Measurements from ENCODE around the gene AEN. TPM values are rescaled to one million over a fixed set of nuclear protein-coding genes. Genes with fewer than 3 reads are reported as not detected.

The AEN gene
- total and polyA plus RNA-seq, 12 donors: 4.9 to 29.3 (median 12.9) TPM

DNA sequence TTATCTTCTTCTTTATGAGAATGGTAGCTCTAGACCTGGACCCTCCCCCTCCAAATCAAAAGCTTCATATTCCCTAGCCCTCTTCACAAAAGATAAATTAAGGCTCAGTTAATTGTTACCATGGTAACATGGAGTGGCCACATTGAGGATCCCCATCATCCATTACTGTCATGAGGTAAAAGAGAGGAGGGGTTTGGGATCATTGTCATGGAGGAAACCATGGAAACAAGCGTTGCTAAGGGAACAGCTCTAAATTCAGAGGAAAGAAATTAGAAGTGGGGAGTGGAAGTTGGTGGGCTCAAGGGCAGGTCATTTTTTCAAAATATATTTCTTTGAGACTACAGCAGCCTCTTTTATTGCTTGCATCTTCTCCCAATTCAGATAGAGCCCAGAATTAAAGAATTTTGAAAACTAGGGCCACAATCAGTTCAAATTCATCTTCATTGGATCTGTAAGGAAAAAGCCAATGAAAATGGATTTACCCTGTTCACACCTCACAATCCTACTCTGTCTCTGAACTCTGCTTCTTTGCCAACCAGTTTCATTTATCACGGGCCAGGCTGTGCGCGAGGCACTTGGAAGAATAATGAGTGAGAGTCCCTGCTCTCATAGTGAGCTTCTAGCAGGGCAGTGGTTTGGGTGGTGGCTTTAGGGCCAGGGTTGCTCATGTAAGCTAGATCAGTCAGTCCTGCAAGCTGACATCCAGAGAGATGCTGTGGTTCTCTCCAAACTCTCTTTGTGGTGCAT lies 11.6 kb upstream of the AEN start:
- no peak for DNase-seq
- intact Hi-C loops (cut with DNase I): loop anchor here in 1 of 2 donors (5.0 to 10.0 kb wide), 3 partner anchors 45 to 132 kb away; no protein-coding TSS in a partner anchor
- TF ChIP-seq, protein P1, sequence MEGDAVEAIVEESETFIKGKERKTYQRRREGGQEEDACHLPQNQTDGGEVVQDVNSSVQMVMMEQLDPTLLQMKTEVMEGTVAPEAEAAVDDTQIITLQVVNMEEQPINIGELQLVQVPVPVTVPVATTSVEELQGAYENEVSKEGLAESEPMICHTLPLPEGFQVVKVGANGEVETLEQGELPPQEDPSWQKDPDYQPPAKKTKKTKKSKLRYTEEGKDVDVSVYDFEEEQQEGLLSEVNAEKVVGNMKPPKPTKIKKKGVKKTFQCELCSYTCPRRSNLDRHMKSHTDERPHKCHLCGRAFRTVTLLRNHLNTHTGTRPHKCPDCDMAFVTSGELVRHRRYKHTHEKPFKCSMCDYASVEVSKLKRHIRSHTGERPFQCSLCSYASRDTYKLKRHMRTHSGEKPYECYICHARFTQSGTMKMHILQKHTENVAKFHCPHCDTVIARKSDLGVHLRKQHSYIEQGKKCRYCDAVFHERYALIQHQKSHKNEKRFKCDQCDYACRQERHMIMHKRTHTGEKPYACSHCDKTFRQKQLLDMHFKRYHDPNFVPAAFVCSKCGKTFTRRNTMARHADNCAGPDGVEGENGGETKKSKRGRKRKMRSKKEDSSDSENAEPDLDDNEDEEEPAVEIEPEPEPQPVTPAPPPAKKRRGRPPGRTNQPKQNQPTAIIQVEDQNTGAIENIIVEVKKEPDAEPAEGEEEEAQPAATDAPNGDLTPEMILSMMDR (IDR thresholded peaks at IDR 0.05): no peak
- no peak for TF ChIP-seq POLR2A (IDR thresholded peaks at IDR 0.05)
- Histone ChIP-seq H3K9me3 (replicated peaks in 1 of 3) (no peaks in the 10 kb centered on the region), H3K4me1 (replicated peaks in 1 of 2) (peaks cover 7 to 13% of the 10 kb centered on the region in 2 donors), H3K36me3 (replicated peaks in 1 of 2) (no peaks in the 10 kb centered on the region), H3K27ac (no peak overlapping the region), H3K4me3 (no peak overlapping the region), H3K27me3 (peaks cover 26% of the 10 kb centered on the region)
- WGBS, 4 donors: 66 to 86% (median 82%) methylated on average over 4 of the region's 4 CpGs

DNA sequence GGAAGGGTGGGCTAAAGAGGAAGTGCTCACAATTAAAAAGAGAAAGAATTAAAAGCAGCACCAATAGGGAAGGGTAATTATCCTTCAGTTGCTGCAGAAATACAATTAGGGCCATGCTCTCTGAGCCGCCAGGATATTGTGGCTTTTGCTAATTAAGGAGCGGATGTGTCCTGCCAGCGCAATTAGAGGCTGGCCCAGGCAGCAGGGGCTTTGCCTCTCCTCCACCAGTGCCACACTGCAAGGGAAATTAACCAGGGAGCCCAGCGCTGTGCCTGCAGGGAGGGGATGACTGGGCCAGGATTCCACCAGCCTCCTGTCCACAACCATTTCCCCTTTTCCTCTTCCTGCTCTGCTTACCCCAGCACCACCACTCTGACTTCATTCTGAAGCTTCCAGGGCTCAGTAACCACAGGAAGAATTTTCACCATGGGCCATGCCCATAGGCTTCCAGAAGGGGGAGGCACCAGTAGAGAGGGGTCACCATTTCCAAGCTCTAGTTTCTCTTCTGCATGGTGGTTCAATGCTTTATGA lies 10.4 kb upstream of the AEN start:
- WGBS, 4 donors: 59 to 70% (median 65%) methylated on average over 4 of the region's 4 CpGs

DNA sequence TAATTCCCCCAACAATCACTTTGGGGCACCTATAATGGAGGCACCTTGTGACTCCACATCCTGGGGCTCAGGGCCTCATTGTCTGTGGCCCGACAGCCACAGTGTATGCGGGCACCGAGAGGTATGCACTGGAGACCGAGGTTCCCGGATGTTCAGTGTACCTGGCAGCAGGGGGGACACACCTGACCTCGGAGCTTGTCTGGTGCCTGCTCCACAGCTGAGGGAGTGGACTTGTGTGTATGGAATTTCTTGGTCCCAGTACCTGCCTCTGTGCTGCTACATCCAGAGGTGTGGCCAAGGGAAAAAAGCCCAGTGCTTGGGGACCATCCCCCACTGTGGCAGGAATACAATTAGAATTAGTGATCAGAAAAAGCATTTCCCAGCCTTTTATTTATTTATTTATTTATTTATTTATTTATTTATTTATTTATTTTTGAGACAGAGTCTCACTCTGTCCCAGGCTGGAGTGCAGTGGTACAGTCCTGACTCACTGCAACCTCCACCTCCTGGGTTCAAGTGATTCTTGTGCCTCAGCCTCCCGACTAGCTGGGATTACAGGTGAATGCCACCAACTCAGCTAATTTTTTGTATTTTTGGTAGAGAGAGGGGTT lies 8.8 kb upstream of the AEN start:
- WGBS, 4 donors: 58 to 78% (median 66%) methylated on average over 7 of the region's 7 CpGs
- no peak for DNase-seq
- TF ChIP-seq, protein P1 (IDR thresholded peaks at IDR 0.05): no peak
- no peak for TF ChIP-seq POLR2A (IDR thresholded peaks at IDR 0.05)
- intact Hi-C loops (cut with DNase I): loop anchor here in 1 of 2 donors (5.0 to 10.0 kb wide), 3 partner anchors 47 to 135 kb away; no protein-coding TSS in a partner anchor
- H3K27me3 ChIP-seq: no peaks in the 10 kb centered on the region
- no peak overlapping the region for H3K27ac ChIP-seq
- no peak overlapping the region for H3K4me3 ChIP-seq
- no peaks in the 10 kb centered on the region for H3K9me3 ChIP-seq (replicated peaks in 1 of 3)
- H3K4me1 ChIP-seq (replicated peaks in 1 of 2): peaks cover 0 to 5% of the 10 kb centered on the region in 2 donors
- H3K36me3 ChIP-seq (replicated peaks in 1 of 2): no peaks in the 10 kb centered on the region

More for the DNA sequence above, 10.4 kb upstream of the AEN start:
- no peak overlapping the region for H3K27ac ChIP-seq
- H3K4me1 ChIP-seq (replicated peaks in 1 of 2): peaks cover 0 to 5% of the 10 kb centered on the region in 2 donors
- no peak overlapping the region for H3K4me3 ChIP-seq
- H3K9me3 ChIP-seq (replicated peaks in 1 of 3): no peaks in the 10 kb centered on the region
- intact Hi-C loops (cut with DNase I): loop anchor here in 1 of 2 donors (5.0 to 10.0 kb wide), 3 partner anchors 46 to 133 kb away; no protein-coding TSS in a partner anchor
- H3K27me3 ChIP-seq: peaks cover 13% of the 10 kb centered on the region
- no peak for DNase-seq
- H3K36me3 ChIP-seq (replicated peaks in 1 of 2): no peaks in the 10 kb centered on the region
- TF ChIP-seq, protein P1 (IDR thresholded peaks at IDR 0.05): no peak
- no peak for TF ChIP-seq POLR2A (IDR thresholded peaks at IDR 0.05)
